Gastroesophageal sphincter (tissue), 4 donors: ENCODE results near the gene STEAP1. TPM values are rescaled to one million over a fixed set of nuclear protein-coding genes. Genes with fewer than 3 reads are reported as not detected.
"Not testable (repeated sequence)": the region's sequence is repeated elsewhere in the genome, so short reads cannot be mapped to it uniquely, and the experiment has no call there.

Source experiments
- ATAC-seq: fragments of 150-250 bp; one replicate; pipeline ENCODE4 v1.9.1; 2016; ENCODE audit warnings: mild to moderate bottlenecking, moderate library complexity
- H3K27ac ChIP-seq, 4 donors: fragments of 200-600 bp; sonication (generic) in 3 of 4; 1 replicate in 3 of 4; 2 replicates in 1 of 4; pipeline ENCODE4 v1.5.1; 2016 to 2019
- H3K27me3 ChIP-seq: fragments of 200-600 bp; sonication (generic); one replicate; pipeline ENCODE4 v1.5.1; 2019
- H3K36me3 ChIP-seq, 2 donors: fragments of 200-600 bp; sonication (generic); one replicate each; pipeline ENCODE4 v1.5.1; 2019; ENCODE audit warnings: control low read depth in 1 of 2
- H3K4me1 ChIP-seq, 3 donors: fragments of 200-600 bp; sonication (generic); 1 replicate in 2 of 3; 2 replicates in 1 of 3; pipeline ENCODE4 v1.5.1; 2016 to 2019; ENCODE audit warnings: control low read depth in 2 of 3
- H3K4me3 ChIP-seq, 2 donors: fragments of 200-600 bp; sonication (generic); one replicate each; pipeline ENCODE4 v1.5.1; 2019; ENCODE audit warnings: mild to moderate bottlenecking in 1 of 2, moderate library complexity in 1 of 2
- H3K9me3 ChIP-seq, 3 donors: fragments of 200-600 bp; sonication (generic); one replicate each; pipeline ENCODE4 v1.5.1; 2017 to 2019; ENCODE audit warnings: control low read depth in 2 of 3
- EP300 ChIP-seq: sonication (generic); formaldehyde crosslinking; IDR thresholded peaks from one replicate; pipeline ENCODE4 v1.6.1; 2017; ENCODE audit warnings: antibody characterized with exemption, mild to moderate bottlenecking
- POLR2A ChIP-seq, 2 donors: fragments of 450-650 bp; IDR thresholded peaks; one replicate each; pipeline ENCODE4 v1.6.1; 2017; ENCODE audit warnings: antibody characterized with exemption in 2 of 2, mild to moderate bottlenecking in 2 of 2, moderate library complexity in 1 of 2
- POLR2AphosphoS5 ChIP-seq: sonication (generic); formaldehyde crosslinking; IDR thresholded peaks from one replicate; pipeline ENCODE4 v1.6.1; 2017; ENCODE audit warnings: antibody characterized with exemption
- WGBS, 2 donors: methylation state at CpG; one replicate each; pipeline ENCODE4 v1.1.5; 2018; ENCODE audit warnings: low coverage in 1 of 2; 5-methylcytosine and 5-hydroxymethylcytosine counted together
- total RNA-seq, 4 donors: library from RNA; depleted of rRNA; stranded (reverse); fragments of >200 nt; gene quantifications; one replicate each; pipeline ENCODE4 v1.1.0, GENCODE V29; 2016
- TF ChIP-seq, protein P1 (sequence below), 4 experiments: fragments of 200-600 bp in 2 of 4; fragments of 450-650 bp in 2 of 4; sonication (generic) in 1 of 4; IDR thresholded peaks; one replicate each; pipeline ENCODE4 v1.5.1; 2017 to 2019; ENCODE audit warnings: antibody characterized with exemption in 4 of 4, mild to moderate bottlenecking in 2 of 4, moderate library complexity in 2 of 4

STEAP1 gene
- 10 to 100 TPM in 3 of 4 donors, 1 to 10 TPM in 1; 2.6 to 14.2 (median 12.6) TPM for total RNA-seq

GRCh38 chr7:90153943-90154771 lies at the start of gene STEAP1:
Gene STEAP1 (plus strand): TSS chr7:90154469. CDS start chr7:90159789, 5,320 bp downstream.
- not testable (repeated sequence) for H3K27me3 ChIP-seq, H3K9me3 ChIP-seq, H3K36me3 ChIP-seq
- Histone ChIP-seq H3K27ac (peak within 1 kb of the TSS in 3 of 4 donors; percentile 75 to 80 (median 79)), H3K4me1 (peaks cover 0 to 12% (median 0%) of the 10 kb centered on the region in 3 donors), H3K4me3 (peak within 1 kb of the TSS; percentile 48 to 58)
- whole genome bisulfite sequencing, 2 donors: 10 to 27% methylated on average over 6 to 26 of the region's 58 CpGs
- peak in 1 of 2 donors; percentile 17 for TF ChIP-seq POLR2A (IDR thresholded peaks at IDR 0.05)
- TF ChIP-seq, protein P1, sequence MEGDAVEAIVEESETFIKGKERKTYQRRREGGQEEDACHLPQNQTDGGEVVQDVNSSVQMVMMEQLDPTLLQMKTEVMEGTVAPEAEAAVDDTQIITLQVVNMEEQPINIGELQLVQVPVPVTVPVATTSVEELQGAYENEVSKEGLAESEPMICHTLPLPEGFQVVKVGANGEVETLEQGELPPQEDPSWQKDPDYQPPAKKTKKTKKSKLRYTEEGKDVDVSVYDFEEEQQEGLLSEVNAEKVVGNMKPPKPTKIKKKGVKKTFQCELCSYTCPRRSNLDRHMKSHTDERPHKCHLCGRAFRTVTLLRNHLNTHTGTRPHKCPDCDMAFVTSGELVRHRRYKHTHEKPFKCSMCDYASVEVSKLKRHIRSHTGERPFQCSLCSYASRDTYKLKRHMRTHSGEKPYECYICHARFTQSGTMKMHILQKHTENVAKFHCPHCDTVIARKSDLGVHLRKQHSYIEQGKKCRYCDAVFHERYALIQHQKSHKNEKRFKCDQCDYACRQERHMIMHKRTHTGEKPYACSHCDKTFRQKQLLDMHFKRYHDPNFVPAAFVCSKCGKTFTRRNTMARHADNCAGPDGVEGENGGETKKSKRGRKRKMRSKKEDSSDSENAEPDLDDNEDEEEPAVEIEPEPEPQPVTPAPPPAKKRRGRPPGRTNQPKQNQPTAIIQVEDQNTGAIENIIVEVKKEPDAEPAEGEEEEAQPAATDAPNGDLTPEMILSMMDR (IDR thresholded peaks at IDR 0.05): peak; percentile 89 to 93 (median 91)
- TF ChIP-seq POLR2AphosphoS5: peak; percentile 13
- ATAC-seq: peak; percentile 96

- TF ChIP-seq, protein P1 (IDR thresholded peaks at IDR 0.05): peak in 1 of 4 experiments; percentile 19
- not testable (repeated sequence) for H3K36me3 ChIP-seq, H3K4me3 ChIP-seq, H3K27ac ChIP-seq, ATAC-seq, H3K9me3 ChIP-seq
- Histone ChIP-seq H3K4me1 (peaks cover 0 to 18% (median 0%) of the 10 kb centered on the region in 3 donors), H3K27me3 (peaks cover 10% of the 10 kb centered on the region)
- WGBS, 2 donors: no CpG with 5 or more reads among the region's 1 CpG
These were observed 39.3 kb upstream of the STEAP1 start for GRCh38 chr7:90114972-90115371.

DNA sequence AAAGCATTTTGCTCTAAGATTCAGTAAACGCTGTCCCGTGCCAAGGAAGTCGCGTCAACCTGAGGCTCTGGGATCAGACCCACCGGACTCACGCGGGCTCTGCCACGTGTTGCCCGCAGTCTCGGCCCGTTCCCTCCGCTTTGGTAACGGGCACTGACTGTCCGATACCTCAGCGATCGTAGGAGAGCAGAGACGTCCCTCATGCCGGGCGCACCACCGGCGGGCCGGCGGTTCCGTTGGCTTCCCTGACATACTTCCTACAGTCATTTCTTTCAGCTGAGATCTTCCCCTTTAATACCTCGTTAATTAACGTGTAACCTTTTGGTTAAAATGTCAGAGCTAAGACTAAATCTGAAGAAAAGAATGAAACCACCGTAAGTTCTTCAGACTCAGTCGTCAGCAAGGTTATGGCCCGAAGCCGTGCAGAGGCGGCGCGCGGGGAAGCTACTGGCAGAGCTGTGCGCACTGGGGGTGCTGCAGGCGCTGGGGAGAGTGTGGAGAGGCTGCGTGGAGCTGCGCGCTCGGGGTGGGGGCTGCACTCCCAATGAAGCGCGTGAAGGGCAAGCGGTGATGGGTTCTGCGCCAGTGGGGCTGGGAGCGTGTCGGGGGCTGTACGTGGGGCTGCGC lies 35.6 kb upstream of the STEAP1 start:
- Histone ChIP-seq H3K27me3 (peaks cover 10% of the 10 kb centered on the region), H3K4me1 (peaks cover 0 to 21% (median 0%) of the 10 kb centered on the region in 3 donors), H3K4me3 (peak overlapping the region; percentile 34 to 55)
- 1 to 4% methylated on average over 15 of the region's 48 CpGs for WGBS, 2 donors
- not testable (repeated sequence) for ATAC-seq, H3K36me3 ChIP-seq, H3K9me3 ChIP-seq, H3K27ac ChIP-seq

GRCh38 chr7:90119178-90119971 lies 34.9 kb upstream of the STEAP1 start:
- no peaks in the 10 kb centered on the region for H3K9me3 ChIP-seq

DNA sequence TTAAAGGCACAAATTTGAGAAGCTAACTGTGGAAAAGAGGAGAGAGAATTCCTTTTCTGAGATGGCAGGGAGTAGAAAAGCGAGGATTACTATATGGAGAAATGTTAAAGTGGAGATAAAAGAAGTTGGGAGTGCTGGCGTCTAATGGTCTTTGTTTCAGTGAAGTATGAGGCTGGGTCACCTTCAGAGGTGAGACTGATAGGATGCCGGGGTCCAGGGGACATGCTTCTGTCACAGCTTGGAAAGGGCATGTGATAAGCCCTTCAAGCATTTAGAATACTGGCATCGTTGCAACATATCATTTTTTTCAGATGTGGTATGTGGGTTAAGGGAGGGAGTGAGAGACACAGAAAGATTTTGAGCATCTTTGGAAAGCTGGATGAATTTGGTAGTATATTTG lies 34.1 kb upstream of the STEAP1 start:
- H3K4me3 ChIP-seq: peak overlapping the region in 1 of 2 donors; percentile 55
- H3K36me3 ChIP-seq, H3K27ac ChIP-seq, H3K9me3 ChIP-seq, ATAC-seq: not testable (repeated sequence)
- 53 to 54% methylated on average over 4 of the region's 4 CpGs for WGBS, 2 donors
- peaks cover 10% of the 10 kb centered on the region for H3K27me3 ChIP-seq
- peaks cover 0 to 21% (median 0%) of the 10 kb centered on the region in 3 donors for H3K4me1 ChIP-seq

More at GRCh38 chr7:90119178-90119971, 34.9 kb upstream of the STEAP1 start:
- Histone ChIP-seq H3K36me3 (no peaks in the 10 kb centered on the region), H3K4me1 (peaks cover 0 to 21% (median 0%) of the 10 kb centered on the region in 3 donors), H3K27me3 (peaks cover 10% of the 10 kb centered on the region), H3K4me3 (peak overlapping the region; percentile 34 to 55), H3K27ac (peak overlapping the region in 1 of 4 donors; percentile 6)
- TF ChIP-seq EP300 (no peak), POLR2AphosphoS5 (no peak)
- ATAC-seq: peak; percentile 46
- 0 to 5% methylated on average over 2 to 8 of the region's 58 CpGs for WGBS, 2 donors

DNA sequence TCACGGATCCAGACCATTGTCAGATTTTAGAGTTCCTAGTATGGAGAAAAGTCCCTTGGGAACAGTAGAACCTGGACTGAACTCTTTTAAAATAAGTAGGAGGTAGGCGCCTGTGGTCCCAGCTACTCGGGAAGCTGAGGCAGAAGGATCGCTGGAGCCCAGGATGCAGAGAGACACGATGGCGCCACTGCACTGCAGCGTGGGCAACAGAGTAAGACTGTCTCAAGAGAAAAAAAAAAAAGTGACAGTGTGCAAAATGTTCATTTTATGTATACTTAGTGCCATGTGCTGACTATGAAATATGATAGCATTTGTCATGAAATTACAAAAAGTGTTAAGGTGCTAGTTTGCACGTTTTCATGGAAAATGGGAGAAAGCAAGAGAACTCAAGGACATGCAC lies 22.5 kb upstream of the STEAP1 start:
- H3K4me1 ChIP-seq, H3K9me3 ChIP-seq, ATAC-seq, H3K4me3 ChIP-seq, H3K27ac ChIP-seq, H3K36me3 ChIP-seq: not testable (repeated sequence)
- WGBS, 2 donors: 73 to 81% methylated on average over 7 to 8 of the region's 8 CpGs
- H3K27me3 ChIP-seq: peaks cover 10% of the 10 kb centered on the region

GRCh38 chr7:90147079-90147960 lies 6.9 kb upstream of the STEAP1 start:
- 84% methylated on average over 11 of the region's 14 CpGs; no CpG with 5 or more reads in 1 of the 2 donors for WGBS, 2 donors
- peak; percentile 5 for ATAC-seq

More at GRCh38 chr7:90147079-90147960, 6.9 kb upstream of the STEAP1 start:
- not testable (repeated sequence) for H3K9me3 ChIP-seq, H3K4me3 ChIP-seq, H3K36me3 ChIP-seq, H3K4me1 ChIP-seq, H3K27me3 ChIP-seq, H3K27ac ChIP-seq
